K562 (cell line): ENCODE results near the gene SON. TPM values are rescaled to one million over a fixed set of nuclear protein-coding genes. Genes with fewer than 3 reads are reported as not detected.

Source experiments
- ATAC-seq: fragments of 200-7000 bp; cut with Tn5 transposase; 3 replicates; pipeline ENCODE4 v1.9.1; 2020; ENCODE audit warnings: moderate library complexity
- BruUV-seq: library from RNA; stranded (reverse); fragments of 400-500 nt; replicated peaks from 2 replicates; lab custom pipeline; 2021; lab: Mats Ljungman, UMichigan
- CTCF ChIA-PET: fragments of 300-600 bp; formaldehyde crosslinking; extraction: SDS; loops from one replicate; lab custom pipeline; 2021; ENCODE audit warnings: low intra/inter-chr PET ratio; lab: Yijun Ruan, JAX
- POLR2A ChIA-PET: fragments of 300-600, 350-650 bp; sonication (Branson Sonifier 250); formaldehyde crosslinking; extraction: SDS; loops from one replicate; lab custom pipeline; 2021; ENCODE audit warnings: antibody characterized with exemption, inconsistent platforms; lab: Yijun Ruan, JAX
- DNase-seq, 4 experiments: peaks; one replicate each; pipeline versions ENCODE4 v3.0.0 to v3.0.0-alpha.2; 2011 to 2018; ENCODE audit warnings: low spot score in 3 of 4, mixed read lengths in 3 of 4; ENCODE audit errors: extremely low read depth in 1 of 4
- FAIRE-seq: peaks from 2 replicates; lab custom pipeline; 2011; peaks lifted over from hg19 to GRCh38; lab: Jason Lieb, UNC
- H2AFZ ChIP-seq: 2 replicates; pipeline ENCODE4 v1.6.0; 2011; ENCODE audit warnings: low read depth, low read length, control low read depth, inconsistent platforms
- H3K27ac ChIP-seq: fragments of 200-600 bp; 3 replicates; pipeline ENCODE4 v1.8.0; 2011; ENCODE audit warnings: low read depth, mild to moderate bottlenecking, control low read depth, inconsistent platforms, low read length, moderate library complexity, mixed read lengths; ENCODE audit errors: extremely low read depth
- H3K27me3 ChIP-seq, 2 experiments: fragments of 300-600 bp in 1 of 2; 2 replicates in 1 of 2; 3 replicates in 1 of 2; pipeline versions ENCODE4 v1.6.0 to v1.8.0; 2011; ENCODE audit warnings: inconsistent platforms in 2 of 2, low read length in 2 of 2, mild to moderate bottlenecking in 1 of 2, mixed read lengths in 1 of 2, moderate library complexity in 1 of 2; ENCODE audit not compliant: control insufficient read depth in 2 of 2, insufficient read depth in 2 of 2
- H3K36me3 ChIP-seq: fragments of 300-600 bp; 3 replicates; pipeline ENCODE4 v1.8.0; 2011; ENCODE audit warnings: mild to moderate bottlenecking, low read length, inconsistent platforms; ENCODE audit not compliant: control insufficient read depth, insufficient read depth
- H3K4me1 ChIP-seq, 2 experiments: fragments of 200-600 bp in 1 of 2; replicated peaks in 1 of 2; 2 replicates in 1 of 2; 3 replicates in 1 of 2; pipeline versions ENCODE4 v1.5.1 to v1.8.0; 2011; ENCODE audit warnings: inconsistent platforms in 2 of 2, low read length in 2 of 2, mild to moderate bottlenecking in 1 of 2, mixed read lengths in 1 of 2, moderate library complexity in 1 of 2; ENCODE audit not compliant: control insufficient read depth in 2 of 2, insufficient read depth in 2 of 2
- H3K4me2 ChIP-seq: 2 replicates; pipeline ENCODE4 v1.6.1; 2011; ENCODE audit warnings: low read length, control low read depth, inconsistent platforms, mixed read lengths; ENCODE audit not compliant: insufficient read depth
- H3K4me3 ChIP-seq: fragments of 200-600 bp; sonication (generic), shearing (Covaris generic); 2 replicates; pipeline ENCODE4 v1.5.1; 2016; ENCODE audit warnings: control low read depth, inconsistent platforms
- H3K79me2 ChIP-seq: fragments of 200-600 bp; 3 replicates; pipeline ENCODE4 v1.8.0; 2011; ENCODE audit warnings: low read length, inconsistent platforms; ENCODE audit not compliant: control insufficient read depth, insufficient read depth
- H3K9ac ChIP-seq, 2 experiments: 2 replicates each; pipeline versions ENCODE4 v1.6.0 to v1.6.1; 2011; ENCODE audit warnings: low read depth in 2 of 2, low read length in 2 of 2, control low read depth in 1 of 2, inconsistent platforms in 1 of 2, mild to moderate bottlenecking in 1 of 2, mixed read lengths in 1 of 2; ENCODE audit not compliant: insufficient read depth in 1 of 2
- H3K9me1 ChIP-seq: one replicate; pipeline ENCODE4 v1.6.0; 2011; ENCODE audit warnings: inconsistent platforms, mild to moderate bottlenecking, low read length, moderate library complexity; ENCODE audit not compliant: control insufficient read depth, insufficient read depth
- H3K9me3 ChIP-seq: replicated peaks from 2 replicates; pipeline ENCODE4 v1.5.1; 2011; ENCODE audit warnings: low read depth, low read length, inconsistent platforms; ENCODE audit not compliant: control insufficient read depth, insufficient read depth
- H4K20me1 ChIP-seq: replicated peaks from 2 replicates; pipeline ENCODE4 v1.6.1; 2011; ENCODE audit warnings: low read length, inconsistent platforms, mixed read lengths; ENCODE audit not compliant: control insufficient read depth, insufficient read depth
- CHD1 ChIP-seq: fragments of 200-600 bp; sonication (generic); IDR thresholded peaks from one replicate; pipeline ENCODE4 v1.6.1; 2012; ENCODE audit warnings: mild to moderate bottlenecking, moderate library complexity, low read length, inconsistent platforms
- EP300 ChIP-seq: IDR thresholded peaks from 2 replicates; pipeline ENCODE4 v1.6.1; 2012; ENCODE audit warnings: low read length, improper control_type of control experiment
- ERF ChIP-seq: fragments of 450-650 bp; formaldehyde crosslinking; IDR thresholded peaks from 2 replicates; pipeline ENCODE4 v1.4.0; 2020; ENCODE audit warnings: mild to moderate bottlenecking, mixed read lengths
- GATAD2B ChIP-seq: fragments of 450-650 bp; IDR thresholded peaks from 2 replicates; pipeline ENCODE4 v1.6.1; 2017; ENCODE audit warnings: mild to moderate bottlenecking, borderline replicate concordance
- HDAC3 ChIP-seq: fragments of 450-650 bp; IDR thresholded peaks from 2 replicates; pipeline ENCODE4 v1.6.1; 2018; ENCODE audit warnings: borderline replicate concordance, mild to moderate bottlenecking, moderate library complexity; ENCODE audit not compliant: partially characterized antibody
- HINFP ChIP-seq: fragments of 450-650 bp; conservative IDR thresholded peaks from 2 replicates; pipeline ENCODE4 v1.6.1; 2016; ENCODE audit warnings: missing genetic modification characterization, low read depth, mild to moderate bottlenecking, control low read depth, missing compliant biosample characterization
- JUNB ChIP-seq: fragments of 450-650 bp; formaldehyde crosslinking; conservative IDR thresholded peaks from 2 replicates; pipeline ENCODE4 v1.4.0; 2020; ENCODE audit warnings: mild to moderate bottlenecking
- MAZ ChIP-seq, 2 experiments: fragments of 450-650 bp in 1 of 2; sonication (generic) in 1 of 2; formaldehyde crosslinking; IDR thresholded peaks in 1 of 2; conservative IDR thresholded peaks in 1 of 2; 2 replicates each; pipeline versions ENCODE4 v1.4.0 to v1.5.0; 2020; ENCODE audit warnings: mild to moderate bottlenecking in 1 of 2, missing genetic modification reagents in 1 of 2
- PML ChIP-seq: IDR thresholded peaks from 2 replicates; pipeline ENCODE4 v1.6.1; 2012; ENCODE audit warnings: low read length, inconsistent platforms
- RBFOX2 ChIP-seq: fragments of 200-400 bp; formaldehyde crosslinking; IDR thresholded peaks from 2 replicates; pipeline ENCODE4 v1.6.1; 2017; ENCODE audit warnings: low read depth, mild to moderate bottlenecking, low read length, moderate library complexity
- RBM25 ChIP-seq: fragments of 200-400 bp; formaldehyde crosslinking; IDR thresholded peaks from 2 replicates; pipeline ENCODE4 v1.6.1; 2018; ENCODE audit warnings: low read length, low read depth, moderate library complexity; ENCODE audit not compliant: severe bottlenecking
- TAF9B ChIP-seq: fragments of 450-650 bp; IDR thresholded peaks from 2 replicates; pipeline ENCODE4 v1.6.1; 2018; ENCODE audit warnings: mild to moderate bottlenecking; ENCODE audit not compliant: partially characterized antibody
- TOE1 ChIP-seq, 2 experiments: fragments of 450-650 bp in 1 of 2; sonication (generic) in 1 of 2; formaldehyde crosslinking in 1 of 2; IDR thresholded peaks; 2 replicates each; pipeline versions ENCODE4 v1.7.1 to v1.8.0; 2016 to 2022; ENCODE audit warnings: borderline replicate concordance in 2 of 2, mild to moderate bottlenecking in 2 of 2, antibody characterized with exemption in 1 of 2, inconsistent platforms in 1 of 2, low read depth in 1 of 2, missing genetic modification reagents in 1 of 2, moderate library complexity in 1 of 2
- ZBTB33 ChIP-seq: sonication (generic); formaldehyde crosslinking; IDR thresholded peaks from 2 replicates; pipeline ENCODE4 v1.8.1; 2023; ENCODE audit warnings: mild to moderate bottlenecking, missing genetic modification reagents
- ZC3H8 ChIP-seq: fragments of 450-650 bp; IDR thresholded peaks from 2 replicates; pipeline ENCODE4 v1.6.1; 2017
- ZFP36 ChIP-seq: fragments of 150-350 bp; IDR thresholded peaks from 2 replicates; pipeline ENCODE4 v1.6.1; 2018; ENCODE audit warnings: low read length, low read depth; ENCODE audit not compliant: partially characterized antibody
- WGBS: fragments of 100-300 bp; shearing (Covaris generic); methylation state at CpG from one replicate; pipeline ENCODE4 v1.1.6; 2016; ENCODE audit warnings: low coverage, mixed read lengths; ENCODE audit not compliant: insufficient coverage; ENCODE audit errors: missing lambda C conversion rate; 5-methylcytosine and 5-hydroxymethylcytosine counted together
- in situ Hi-C: fragments of 300-500 bp; cut with MboI; formaldehyde crosslinking; loops from 4 replicates; pipeline ENCODE4 v1.15.0; 2018; ENCODE audit warnings: inconsistent platforms, mixed read lengths
- intact Hi-C: fragments of 100-400 bp; cut with micrococcal nuclease; formaldehyde crosslinking; loops from 2 replicates; pipeline ENCODE4 v1.14.2; 2022
- polyA plus RNA-seq, 8 experiments: library from polyadenylated mRNA; depleted of rRNA in 4 of 8; stranded (reverse) in 5 of 8; unstranded in 3 of 8; fragments of >200 nt; fragmentation: Nextera tagmentation in 2 of 8; fragmentation: Illumina TruSeq in 1 of 8; extraction: Ambion mirVana in 2 of 8; extraction: Trizol in 1 of 8; gene quantifications; 2 replicates each; pipeline versions ENCODE4 v1.2.1 to v1.2.3, GENCODE V29; 2011 to 2014; ENCODE audit warnings: inconsistent platforms in 1 of 8, missing spikeins in 1 of 8
- total RNA-seq, 7 experiments: library from RNA; depleted of rRNA in 6 of 7; stranded (reverse); fragments of >200 nt in 6 of 7; fragmentation: Illumina TruSeq in 2 of 7; extraction: Trizol in 2 of 7; gene quantifications; 2 replicates each; pipeline versions ENCODE4 v1.2.1 to v1.2.3, GENCODE V29; 2011 to 2021; ENCODE audit warnings: low replicate concordance in 1 of 7

SON gene
- total and polyA plus RNA-seq, 9 of the 15 experiments (the other 6 are each of a cell fraction or from before 2014, with no cell fraction given): 105 to 742 (median 187) TPM

- TF ChIP-seq TOE1 (IDR thresholded peaks at IDR 0.05; ENCODE audit: borderline replicate concordance) (no peak), TOE1 (CRISPR knock-in tag; IDR thresholded peaks at IDR 0.05; ENCODE audit: borderline replicate concordance, low read depth) (no peak), ZBTB33 (CRISPR knock-in tag) (no peak), ERF (CRISPR knock-in tag) (no peak), TAF9B (no peak)
Measured at GRCh38 chr21:33539616-33540015, 3.2 kb upstream of the SON start (continued).

GRCh38 chr21:33540711-33541104, 2.1 kb upstream of the SON start:
- TF ChIP-seq CHD1 (peak; percentile 40), RBFOX2 (peak; percentile 40; the same call in 1 of the 2 replicates), RBM25 (peak; percentile 24), ZFP36 (peak; percentile 24), ZC3H8 (no peak), HDAC3 (no peak), JUNB (CRISPR knock-in tag) (no peak), PML (0 out of 2 replicates have a peak, but pooled peaks have one; percentile 2), GATAD2B (0 out of 2 replicates have a peak, but pooled peaks have one; percentile 22), MAZ (CRISPR knock-in tag; conservative IDR thresholded peaks at IDR 0.05 in 1 of 2, IDR thresholded peaks at IDR 0.05 in 1 of 2) (peak in 1 of 2 experiments; percentile 31; a peak in 1 of 4 replicates), EP300 (0 out of 2 replicates have a peak, but pooled peaks have one; percentile 2), HINFP (no peak)
- Histone ChIP-seq H4K20me1 (peaks cover 17% of the 10 kb centered on the region), H3K27ac (peak overlapping the region; percentile 99), H3K9me3 (peaks cover 10% of the 10 kb centered on the region; the same call in 1 of the 2 replicates), H3K4me1 (peaks cover 3 to 12% of the 10 kb centered on the region in 2 experiments; a peak in 3 of 5 replicates), H3K36me3 (peaks cover 60% of the 10 kb centered on the region), H3K4me2 (peak overlapping the region; percentile 94), H3K9me1 (no peaks in the 10 kb centered on the region), H3K79me2 (peaks cover 98% of the 10 kb centered on the region), H3K27me3 (no peaks in the 10 kb centered on the region), H3K9ac (peak overlapping the region in 1 of 2 experiments; percentile 98; a peak in 2 of 4 replicates), H3K4me3 (peak overlapping the region; percentile 71), H2AFZ (no peak overlapping the region)
- BruUV-seq: no TSS peak
- WGBS: 0% methylated on average over 3 of the region's 3 CpGs
- no peak for FAIRE-seq
- in situ Hi-C loops (no loop called here), intact Hi-C loops (loop anchor here (5.0 kb wide), 3 partner anchors 138 to 352 kb away; partner anchors contain the start of gene IFNGR2)
- ChIA-PET POLR2A (interaction anchor here (0.7 to 6.9 kb wide), 7 partner anchors 9 to 787 kb away, joined by 3 to 99 read pairs (median 7); partner anchors contain the start of gene TMEM50B), CTCF (no interaction called here)
- no peak for ATAC-seq
- DNase-seq: peak in 1 of 4 experiments; percentile 31
